ENCODE results near the gene RNU6-7. TPM values are rescaled to one million over a fixed set of nuclear protein-coding genes. Genes with fewer than 3 reads are reported as not detected.
A peak's percentile ranks its signal among the peaks of the same experiment; 100 is the strongest.

Gene RNU6-7
- total RNA-seq, 1 donor from 2014 or later, result not detected

DNA sequence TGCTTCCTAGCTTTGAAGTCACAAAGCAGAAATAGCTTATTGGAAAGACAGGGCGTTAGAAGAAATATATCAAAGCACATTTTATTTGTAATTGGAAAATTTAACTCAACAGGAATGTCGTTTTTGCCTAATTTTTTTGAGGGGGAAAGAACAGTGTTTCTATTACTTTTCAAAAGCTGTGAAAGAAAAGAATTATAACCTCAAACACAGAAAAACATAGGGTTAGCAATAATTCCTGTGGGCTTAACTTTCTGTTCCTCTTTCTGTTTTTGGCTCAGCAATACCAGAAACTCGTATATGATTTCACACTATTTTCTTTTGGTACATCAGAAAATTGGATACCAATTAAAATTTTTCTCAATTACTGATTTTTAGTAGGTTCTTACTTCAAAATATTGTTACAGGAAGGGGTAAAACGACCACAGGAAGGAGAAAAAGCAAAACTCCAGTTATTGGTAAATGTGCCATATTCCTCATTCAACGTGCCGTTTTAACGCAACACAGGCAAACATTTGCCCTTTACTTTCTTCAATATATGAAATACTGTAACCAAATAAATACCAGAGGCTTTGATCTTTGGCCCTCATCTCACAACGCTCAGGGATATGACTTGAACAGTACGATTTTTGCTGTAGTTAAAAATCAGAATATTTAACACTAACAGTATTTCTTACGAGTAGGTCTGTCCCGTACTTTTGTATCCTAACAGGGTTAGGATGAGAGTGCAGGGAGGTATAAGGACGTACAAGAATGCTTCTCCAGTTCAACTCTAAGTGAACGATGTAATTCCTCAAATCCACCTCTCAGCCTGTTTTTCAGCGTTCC is 1.3 kb upstream of the RNU6-7 start:
- intact Hi-C loops (cut with DNase I), result no loop called here
- peak overlapping the region; percentile 77 for H3K4me3 ChIP-seq
- DNase-seq (no peak), ATAC-seq (no peak)
- TF ChIP-seq, protein P1, sequence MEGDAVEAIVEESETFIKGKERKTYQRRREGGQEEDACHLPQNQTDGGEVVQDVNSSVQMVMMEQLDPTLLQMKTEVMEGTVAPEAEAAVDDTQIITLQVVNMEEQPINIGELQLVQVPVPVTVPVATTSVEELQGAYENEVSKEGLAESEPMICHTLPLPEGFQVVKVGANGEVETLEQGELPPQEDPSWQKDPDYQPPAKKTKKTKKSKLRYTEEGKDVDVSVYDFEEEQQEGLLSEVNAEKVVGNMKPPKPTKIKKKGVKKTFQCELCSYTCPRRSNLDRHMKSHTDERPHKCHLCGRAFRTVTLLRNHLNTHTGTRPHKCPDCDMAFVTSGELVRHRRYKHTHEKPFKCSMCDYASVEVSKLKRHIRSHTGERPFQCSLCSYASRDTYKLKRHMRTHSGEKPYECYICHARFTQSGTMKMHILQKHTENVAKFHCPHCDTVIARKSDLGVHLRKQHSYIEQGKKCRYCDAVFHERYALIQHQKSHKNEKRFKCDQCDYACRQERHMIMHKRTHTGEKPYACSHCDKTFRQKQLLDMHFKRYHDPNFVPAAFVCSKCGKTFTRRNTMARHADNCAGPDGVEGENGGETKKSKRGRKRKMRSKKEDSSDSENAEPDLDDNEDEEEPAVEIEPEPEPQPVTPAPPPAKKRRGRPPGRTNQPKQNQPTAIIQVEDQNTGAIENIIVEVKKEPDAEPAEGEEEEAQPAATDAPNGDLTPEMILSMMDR (IDR thresholded peaks at IDR 0.05), result no peak
- H3K9me3 ChIP-seq, result no peaks in the 10 kb centered on the region
- no peaks in the 10 kb centered on the region for H3K27me3 ChIP-seq (ENCODE audit: low read depth)
- peak overlapping the region; percentile 95 for H3K27ac ChIP-seq
- H3K36me3 ChIP-seq, result no peaks in the 10 kb centered on the region
- peaks cover 19% of the 10 kb centered on the region for H3K4me1 ChIP-seq

DNA sequence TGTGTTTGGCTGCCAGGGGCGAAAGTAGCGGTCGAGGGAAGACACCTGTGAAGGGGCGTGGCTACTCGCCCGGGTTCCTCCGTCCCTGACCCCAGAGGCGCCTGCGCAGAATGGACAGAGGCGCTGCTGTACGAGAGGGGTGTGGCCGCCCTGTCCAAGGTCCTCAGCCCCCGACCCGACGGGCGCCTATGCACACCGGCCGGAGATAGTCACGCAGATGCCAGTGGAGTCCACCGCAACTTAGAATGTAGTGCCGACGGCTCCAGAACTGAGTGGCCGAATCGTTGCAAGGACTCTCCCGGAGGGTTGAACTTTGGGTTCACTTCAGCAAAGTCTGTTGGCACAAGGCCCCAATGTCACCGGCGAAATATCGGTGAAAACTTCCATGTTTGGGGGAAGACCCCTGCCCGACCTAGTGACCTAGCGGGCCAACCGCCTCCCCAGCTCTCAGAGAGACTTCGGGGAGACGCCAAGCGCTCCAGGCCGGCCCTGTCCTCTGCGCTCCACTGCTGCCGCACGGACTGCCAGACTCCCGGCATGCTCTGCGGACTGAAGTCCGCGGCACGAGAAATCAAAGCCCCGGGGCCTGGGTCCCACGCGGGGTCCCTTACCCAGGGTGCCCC is 541 bp upstream of the RNU6-7 start:
- H3K36me3 ChIP-seq, result no peaks in the 10 kb centered on the region
- ATAC-seq (peak; percentile 89 to 90), DNase-seq (peak; percentile 91)
- H3K4me3 ChIP-seq, result peak overlapping the region; percentile 77
- no peaks in the 10 kb centered on the region for H3K9me3 ChIP-seq
- no peaks in the 10 kb centered on the region for H3K27me3 ChIP-seq (ENCODE audit: low read depth)
- H3K4me1 ChIP-seq, result peaks cover 19% of the 10 kb centered on the region
- TF ChIP-seq, protein P1 (IDR thresholded peaks at IDR 0.05), result no peak
- intact Hi-C loops (cut with DNase I), result no loop called here
- peak overlapping the region; percentile 95 for H3K27ac ChIP-seq

DNA sequence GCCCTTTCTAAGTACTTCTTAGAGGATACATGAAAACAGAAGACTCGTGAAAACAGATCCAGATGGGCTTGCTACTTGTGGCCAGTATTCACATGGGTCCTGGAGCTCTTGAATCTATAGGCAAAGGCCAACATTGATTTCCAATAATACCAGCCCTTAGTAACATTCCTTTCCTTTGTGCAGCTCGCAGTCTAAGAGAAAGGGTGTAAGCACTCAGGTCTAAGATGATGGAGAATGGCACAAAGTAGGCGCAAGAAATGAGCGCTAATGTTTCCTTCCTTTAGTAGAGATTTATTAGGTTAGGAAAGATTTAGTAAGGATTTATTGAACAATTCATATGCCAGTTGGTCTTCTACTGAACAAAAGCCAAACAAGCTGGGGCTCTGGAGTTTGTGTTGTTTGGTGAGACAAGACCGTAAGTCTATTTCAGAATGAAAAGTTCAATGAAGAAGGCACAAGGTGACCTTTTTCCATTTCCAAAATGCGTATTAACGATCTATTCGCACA is 699 bp downstream of the RNU6-7 start:
- no peaks in the 10 kb centered on the region for H3K27me3 ChIP-seq (ENCODE audit: low read depth)
- DNase-seq (no peak), ATAC-seq (no peak)
- H3K27ac ChIP-seq, result peak overlapping the region; percentile 95
- TF ChIP-seq, protein P1 (IDR thresholded peaks at IDR 0.05), result no peak
- peaks cover 19% of the 10 kb centered on the region for H3K4me1 ChIP-seq
- no peaks in the 10 kb centered on the region for H3K36me3 ChIP-seq
- H3K4me3 ChIP-seq, result peak overlapping the region; percentile 77
- no peaks in the 10 kb centered on the region for H3K9me3 ChIP-seq
- intact Hi-C loops (cut with DNase I), result no loop called here

DNA sequence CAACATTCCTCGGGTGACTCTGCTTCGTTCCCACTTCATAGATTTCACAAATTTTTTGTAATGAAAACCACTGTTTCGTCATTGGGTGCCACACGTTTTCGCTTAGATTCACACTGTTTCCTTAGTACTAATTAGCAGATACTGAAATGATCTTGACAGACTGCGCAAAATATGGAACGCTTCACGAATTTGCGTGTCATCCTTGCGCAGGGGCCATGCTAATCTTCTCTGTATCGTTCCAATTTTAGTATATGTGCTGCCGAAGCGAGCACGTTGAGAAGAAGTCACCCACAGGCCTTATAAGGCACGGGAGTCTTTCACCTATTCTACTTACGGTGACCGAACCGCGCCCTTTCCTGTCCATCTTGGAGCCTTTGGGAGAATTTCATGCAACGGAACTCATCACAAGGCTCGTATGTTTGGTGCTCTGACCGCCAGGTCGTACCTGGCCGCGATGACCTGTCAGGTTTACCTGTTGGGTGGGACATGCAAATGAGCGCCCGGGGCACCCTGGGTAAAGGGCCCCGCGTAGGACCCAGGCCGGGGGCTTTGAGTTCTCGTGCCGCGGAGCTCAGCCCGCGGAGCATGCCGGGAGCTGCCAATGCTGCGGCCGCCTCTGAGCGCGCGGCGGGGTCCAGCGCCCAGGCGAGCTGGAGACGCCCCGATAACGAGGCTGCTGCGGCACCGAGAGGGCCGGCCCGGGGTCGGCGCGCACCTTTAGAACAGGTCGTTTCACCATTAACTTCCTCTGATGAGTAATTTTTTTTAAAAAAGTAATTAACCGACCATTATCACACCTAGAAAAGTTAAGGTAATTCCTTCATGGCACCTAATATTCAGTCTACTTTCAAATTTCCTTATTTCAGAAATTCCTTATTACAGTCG is 1.4 kb downstream of the RNU6-7 start, which contains the start of gene RNU6-8:
Gene RNU6-8 (minus strand): TSS at position 272 of the 885 bp plus-strand sequence.
- peak; percentile 95 to 96 for ATAC-seq
- Histone ChIP-seq H3K27ac (peak within 1 kb of the TSS; percentile 95), H3K4me3 (peak within 1 kb of the TSS; percentile 77), H3K36me3 (no peaks in the 10 kb centered on the region), H3K4me1 (peaks cover 19% of the 10 kb centered on the region), H3K9me3 (no peaks in the 10 kb centered on the region), H3K27me3 (ENCODE audit: low read depth) (no peaks in the 10 kb centered on the region)
- TF ChIP-seq, protein P1 (IDR thresholded peaks at IDR 0.05), result no peak
- peak; percentile 91 for DNase-seq
- intact Hi-C loops (cut with DNase I), result no loop called here

DNA sequence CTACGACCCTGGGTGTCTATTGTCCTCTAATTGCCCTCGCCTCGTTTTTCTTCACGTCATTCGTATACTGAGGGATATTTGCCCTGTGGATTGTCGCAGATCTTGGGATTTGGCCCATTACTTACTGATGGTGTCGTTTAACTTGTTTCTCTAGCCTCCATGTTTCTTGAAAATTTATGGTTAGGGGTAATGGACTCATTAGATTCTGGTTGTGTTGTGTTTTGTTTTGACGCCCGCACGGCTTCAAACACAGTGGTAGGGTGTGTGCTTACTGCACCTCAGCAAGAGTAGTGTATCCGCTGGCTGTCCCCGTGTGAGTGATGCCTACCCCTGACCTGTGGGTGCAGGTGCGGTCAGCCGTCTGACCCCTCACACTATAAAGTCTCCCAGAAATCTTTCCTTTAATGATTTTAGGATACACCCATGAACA is 2.1 kb downstream of the RNU6-7 start:
- ATAC-seq (peak; percentile 27 to 39), DNase-seq (no peak)
- H3K27ac ChIP-seq, result peak overlapping the region; percentile 95
- peak overlapping the region; percentile 77 for H3K4me3 ChIP-seq
- peaks cover 19% of the 10 kb centered on the region for H3K4me1 ChIP-seq
- no peaks in the 10 kb centered on the region for H3K9me3 ChIP-seq
- no peaks in the 10 kb centered on the region for H3K36me3 ChIP-seq
- no peaks in the 10 kb centered on the region for H3K27me3 ChIP-seq (ENCODE audit: low read depth)
- TF ChIP-seq, protein P1 (IDR thresholded peaks at IDR 0.05), result no peak
- intact Hi-C loops (cut with DNase I), result no loop called here
